GM23338 (cell line): Measurements from ENCODE around the gene PDIK1L. TPM values are rescaled to one million over a fixed set of nuclear protein-coding genes. Genes with fewer than 3 reads are reported as not detected.

Experiments
- ATAC-seq: fragments of 200-7000 bp; cut with Tn5 transposase; 3 replicates; pipeline ENCODE4 v1.9.1; 2020
- DNase-seq: peaks from one replicate; pipeline ENCODE4 v3.0.0-alpha.2; 2015; ENCODE audit warnings: low spot score
- H2AFZ ChIP-seq: fragments of 200-600 bp; sonication (generic); 2 replicates; pipeline ENCODE4 v1.8.0; 2016; ENCODE audit warnings: antibody characterized with exemption, mild to moderate bottlenecking, moderate library complexity
- H3F3A ChIP-seq: fragments of 200-600 bp; sonication (generic); replicated peaks from 2 replicates; pipeline ENCODE4 v1.8.0; 2017; ENCODE audit warnings: antibody characterized with exemption, mixed run types, low read depth
- H3K27ac ChIP-seq: fragments of 200-600 bp; sonication (generic); 2 replicates; pipeline ENCODE4 v1.6.1; 2016; ENCODE audit warnings: low read depth
- H3K27me3 ChIP-seq: fragments of 200-600 bp; sonication (generic); 2 replicates; pipeline ENCODE4 v1.8.0; 2016; ENCODE audit warnings: mild to moderate bottlenecking, mixed run types, moderate library complexity; ENCODE audit not compliant: insufficient read depth
- H3K36me3 ChIP-seq: fragments of 200-600 bp; sonication (generic); 2 replicates; pipeline ENCODE4 v1.8.0; 2016; ENCODE audit warnings: mild to moderate bottlenecking; ENCODE audit not compliant: insufficient read depth
- H3K4me1 ChIP-seq: fragments of 200-600 bp; sonication (generic); 2 replicates; pipeline ENCODE4 v1.8.0; 2016; ENCODE audit warnings: mild to moderate bottlenecking, moderate library complexity; ENCODE audit not compliant: insufficient read depth
- H3K4me2 ChIP-seq: fragments of 200-600 bp; sonication (generic); 2 replicates; pipeline ENCODE4 v1.7.1; 2017; ENCODE audit warnings: mixed run types
- H3K4me3 ChIP-seq: fragments of 200-600 bp; sonication (generic); 2 replicates; pipeline ENCODE4 v1.6.1; 2016; ENCODE audit warnings: mixed run types
- H3K79me2 ChIP-seq: fragments of 200-600 bp; sonication (generic); replicated peaks from 2 replicates; pipeline ENCODE4 v1.8.0; 2017; ENCODE audit warnings: mild to moderate bottlenecking; ENCODE audit not compliant: insufficient read depth
- H3K9me2 ChIP-seq: fragments of 200-600 bp; sonication (generic); 2 replicates; pipeline ENCODE4 v1.8.0; 2017; ENCODE audit not compliant: insufficient read depth
- H4K20me1 ChIP-seq: fragments of 200-600 bp; sonication (generic); replicated peaks from 2 replicates; pipeline ENCODE4 v1.8.0; 2017; ENCODE audit warnings: mild to moderate bottlenecking; ENCODE audit not compliant: insufficient read depth
- H3K27ac Mint-ChIP-seq: 2 replicates; pipeline ENCODE4 v1.8.0; 2020; ENCODE audit warnings: inconsistent platforms, mild to moderate bottlenecking, moderate library complexity, mixed read lengths
- H3K27me3 Mint-ChIP-seq: 3 replicates; pipeline ENCODE4 v1.8.0; 2022; ENCODE audit warnings: low read depth, mild to moderate bottlenecking, moderate library complexity, mixed read lengths, inconsistent platforms; ENCODE audit not compliant: insufficient read depth, poor library complexity
- H3K36me3 Mint-ChIP-seq: 3 replicates; pipeline ENCODE4 v1.8.0; 2021; ENCODE audit warnings: low read depth, mild to moderate bottlenecking, inconsistent platforms, moderate library complexity, mixed read lengths
- H3K4me1 Mint-ChIP-seq: 3 replicates; pipeline ENCODE4 v1.8.0; 2020; ENCODE audit warnings: mild to moderate bottlenecking, inconsistent platforms, mixed read lengths
- H3K4me3 Mint-ChIP-seq: 3 replicates; pipeline ENCODE4 v1.8.0; 2021; ENCODE audit warnings: moderate library complexity, mild to moderate bottlenecking, inconsistent platforms, mixed read lengths
- H3K9me3 Mint-ChIP-seq: 3 replicates; pipeline ENCODE4 v1.8.0; 2020; ENCODE audit warnings: moderate library complexity, mild to moderate bottlenecking, inconsistent platforms, mixed read lengths
- CREB1 ChIP-seq: fragments of 250-450 bp; sonication (Bioruptor Pico); IDR thresholded peaks from 2 replicates; pipeline ENCODE4 v1.5.0; 2020; ENCODE audit warnings: low read depth, mild to moderate bottlenecking, moderate library complexity
- CTCF ChIP-seq, 2 experiments: fragments of 200-600 bp in 1 of 2; sonication (generic) in 1 of 2; conservative IDR thresholded peaks; 2 replicates each; pipeline versions ENCODE4 v1.5.1 to v1.6.1; 2016 to 2017; ENCODE audit warnings: antibody characterized with exemption in 2 of 2, low read depth in 2 of 2, mild to moderate bottlenecking in 2 of 2, moderate library complexity in 1 of 2
- ETS1 ChIP-seq: IDR thresholded peaks from 2 replicates; pipeline ENCODE4 v1.6.1; 2016; ENCODE audit warnings: antibody characterized with exemption
- EZH2 ChIP-seq: fragments of 200-600 bp; sonication (generic); IDR thresholded peaks from one replicate; pipeline ENCODE4 v1.8.0; 2017; ENCODE audit warnings: antibody characterized with exemption, mild to moderate bottlenecking, low read depth; ENCODE audit not compliant: unreplicated experiment
- EZH2phosphoT487 ChIP-seq: fragments of 200-600 bp; sonication (generic); IDR thresholded peaks from one replicate; pipeline ENCODE4 v1.8.1; 2018; ENCODE audit warnings: antibody characterized with exemption; ENCODE audit not compliant: unreplicated experiment
- JUNB ChIP-seq: IDR thresholded peaks from one replicate; pipeline ENCODE4 v1.6.1; 2016; ENCODE audit warnings: antibody characterized with exemption; ENCODE audit not compliant: unreplicated experiment
- NANOG ChIP-seq: IDR thresholded peaks from 2 replicates; pipeline ENCODE4 v1.6.1; 2016; ENCODE audit warnings: antibody characterized with exemption, borderline replicate concordance
- POLR2AphosphoS5 ChIP-seq: IDR thresholded peaks from 2 replicates; pipeline ENCODE4 v1.6.1; 2016; ENCODE audit warnings: antibody characterized with exemption, low read depth
- REST ChIP-seq: IDR thresholded peaks from one replicate; pipeline ENCODE4 v1.6.1; 2018; ENCODE audit warnings: antibody characterized with exemption; ENCODE audit not compliant: unreplicated experiment
- STAT1 ChIP-seq: IDR thresholded peaks from one replicate; pipeline ENCODE4 v1.6.1; 2016; ENCODE audit warnings: antibody characterized with exemption; ENCODE audit not compliant: unreplicated experiment
- ZNF114 ChIP-seq: fragments of 250-450 bp; sonication (Bioruptor Pico); IDR thresholded peaks from 2 replicates; pipeline ENCODE4 v1.5.0; 2020; ENCODE audit warnings: mild to moderate bottlenecking, moderate library complexity
- ZNF331 ChIP-seq: fragments of 250-450 bp; sonication (Bioruptor Pico); IDR thresholded peaks from 2 replicates; pipeline ENCODE4 v1.5.0; 2020; ENCODE audit warnings: low read depth, mild to moderate bottlenecking, moderate library complexity
- ZNF462 ChIP-seq: fragments of 250-450 bp; sonication (Bioruptor Pico); IDR thresholded peaks from 2 replicates; pipeline ENCODE4 v1.5.0; 2020; ENCODE audit warnings: mild to moderate bottlenecking, moderate library complexity
- polyA plus RNA-seq: library from polyadenylated mRNA; unstranded; fragments of >200 nt; fragmentation: Nextera tagmentation; extraction: Ambion mirVana; gene quantifications from 2 replicates; pipeline ENCODE4 v1.2.1, GENCODE V29; 2016
- total RNA-seq: library from RNA; depleted of rRNA; stranded (reverse); fragments of >200 nt; shearing (Covaris generic); gene quantifications from 2 replicates; pipeline ENCODE4 v1.2.3, GENCODE V29; 2014

The PDIK1L gene
- total and polyA plus RNA-seq, 2 experiments from 2014 or later, result 1.6 to 3.0 TPM

- Mint-ChIP-seq H3K27me3 (peaks cover 83% of the 10 kb centered on the region), H3K9me3 (peaks cover 3% of the 10 kb centered on the region; the same call in 1 of the 3 replicates), H3K4me1 (peaks cover 60% of the 10 kb centered on the region), H3K4me3 (peak within 1 kb of the TSS; percentile 54), H3K36me3 (no peaks in the 10 kb centered on the region), H3K27ac (no peak within 1 kb of the TSS)
- Histone ChIP-seq H3K79me2 (no peaks in the 10 kb centered on the region), H4K20me1 (no peaks in the 10 kb centered on the region; the same call in 1 of the 2 replicates), H3K27ac (no peak within 1 kb of the TSS), H3K4me1 (peaks cover 57% of the 10 kb centered on the region), H3K36me3 (no peaks in the 10 kb centered on the region), H3K4me3 (no peak within 1 kb of the TSS; the same call in 1 of the 2 replicates), H3F3A (peaks cover 16% of the 10 kb centered on the region), H3K9me2 (no peaks in the 10 kb centered on the region), H3K27me3 (peaks cover 100% of the 10 kb centered on the region), H2AFZ (no peak within 1 kb of the TSS), H3K4me2 (peak within 1 kb of the TSS; percentile 67)
- peak; percentile 49 for DNase-seq
- TF ChIP-seq JUNB, result no peak
- TF ChIP-seq POLR2AphosphoS5, result no peak
- no peak for TF ChIP-seq ETS1
- TF ChIP-seq EZH2phosphoT487, result no peak
- TF ChIP-seq CTCF (conservative IDR thresholded peaks at IDR 0.05; ENCODE audit: low read depth in 2 of 2), result no peak
- no peak for TF ChIP-seq CREB1 (CRISPR knock-in tag)
- no peak for TF ChIP-seq EZH2
- no peak for TF ChIP-seq NANOG
- TF ChIP-seq ZNF462 (CRISPR knock-in tag), result no peak
- no peak for TF ChIP-seq ZNF114 (CRISPR knock-in tag)
- TF ChIP-seq STAT1, result no peak
- TF ChIP-seq REST, result no peak
- no peak for TF ChIP-seq ZNF331 (CRISPR knock-in tag)
- ATAC-seq, result no peak
Observed at GRCh38 chr1:26158908-26159742, 47.5 kb downstream of the PDIK1L start, which contains the start of gene FAM110D. Gene FAM110D, plus strand, starts transcription at chr1:26159079. Its CDS starts 2,213 bp downstream, at chr1:26161292.
